ENCODE results near the gene CLMP.
"Not testable (repeated sequence)": the region's sequence is repeated elsewhere in the genome, so short reads cannot be mapped to it uniquely, and the experiment has no call there.

Gene CLMP

DNA sequence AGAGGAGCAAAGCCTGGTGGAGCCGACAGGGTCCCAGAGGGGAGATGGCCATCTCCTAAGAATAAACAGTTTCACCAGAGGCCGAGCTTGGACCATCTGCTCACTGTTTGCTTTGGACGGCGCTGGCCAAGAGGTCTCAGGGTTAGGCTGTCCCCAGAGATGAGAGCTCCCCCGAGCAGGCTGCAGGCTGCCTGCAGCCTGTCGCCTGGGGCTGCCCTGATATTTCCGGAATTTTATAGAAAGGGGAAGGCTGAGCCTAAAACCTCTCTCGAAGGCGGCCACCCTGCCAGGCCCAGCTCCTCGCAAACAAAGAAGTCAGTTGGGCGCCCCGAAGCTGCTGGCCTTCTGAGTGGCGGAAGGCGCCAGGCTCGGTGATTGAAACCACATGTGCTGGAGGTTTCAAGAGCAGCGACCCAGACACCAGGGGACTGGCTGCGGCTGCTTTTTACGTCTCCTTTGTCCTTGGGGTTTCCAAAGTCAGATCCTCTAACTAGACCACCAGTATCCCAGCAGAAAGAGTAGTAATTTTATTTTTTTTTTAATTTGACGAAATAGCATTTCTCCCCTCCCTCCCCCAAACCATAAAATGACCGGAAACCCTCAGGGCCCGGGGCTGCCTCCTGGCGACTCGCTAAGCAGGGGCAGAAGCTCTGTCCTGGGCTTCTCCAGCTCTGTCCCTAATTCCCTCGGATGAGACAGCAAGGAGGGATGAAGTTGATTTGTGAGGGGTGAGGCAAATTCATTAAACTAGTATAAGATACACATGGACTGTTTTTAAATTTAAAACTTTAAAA is 57.4 kb downstream of the CLMP start:
- peak overlapping the region; percentile 69 to 84 (median 79) for H3K4me2 ChIP-seq
- no peaks in the 10 kb centered on the region for H3K27me3 ChIP-seq

GRCh38 chr11:123135863-123136446 is 59.1 kb downstream of the CLMP start:
- no peaks in the 10 kb centered on the region for H3K27me3 ChIP-seq
- no peak overlapping the region for H3K4me2 ChIP-seq
- no peak overlapping the region for H3K9ac ChIP-seq
- no peak overlapping the region for H3K4me3 ChIP-seq
- H3K9me3 ChIP-seq (replicated peaks in 1 of 11) = peaks cover 0 to 4% (median 0%) of the 10 kb centered on the region in 11 experiments; a peak in 1 of 22 replicates
- H3K4me1 ChIP-seq = peaks cover 13 to 31% (median 21%) of the 10 kb centered on the region in 10 experiments
- H3K27ac ChIP-seq = no peak overlapping the region
- no peaks in the 10 kb centered on the region for H4K20me1 ChIP-seq
- no peaks in the 10 kb centered on the region for H3K36me3 ChIP-seq
- TF ChIP-seq Cebpa-rat (IDR thresholded peaks at IDR 0.05) = no peak

More for the DNA sequence above, 57.4 kb downstream of the CLMP start:
- no peaks in the 10 kb centered on the region for H3K36me3 ChIP-seq
- no peaks in the 10 kb centered on the region for H4K20me1 ChIP-seq
- H3K27ac ChIP-seq = peak overlapping the region; percentile 68 to 93 (median 87); a peak in 21 of 22 replicates
- peaks cover 0 to 4% (median 0%) of the 10 kb centered on the region in 11 experiments; a peak in 1 of 22 replicates for H3K9me3 ChIP-seq (replicated peaks in 1 of 11)
- peak overlapping the region; percentile 64 to 84 (median 80) for H3K9ac ChIP-seq
- no peak for TF ChIP-seq Cebpa-rat (IDR thresholded peaks at IDR 0.05)
- H3K4me1 ChIP-seq = peaks cover 11 to 25% (median 15%) of the 10 kb centered on the region in 10 experiments
- peak overlapping the region in 8 of 10 experiments; percentile 5 to 41 (median 30); a peak in 10 of 20 replicates for H3K4me3 ChIP-seq

- no peak overlapping the region for H3K27ac ChIP-seq
- TF ChIP-seq Cebpa-rat (IDR thresholded peaks at IDR 0.05) = no peak
- no peak overlapping the region for H3K4me3 ChIP-seq
- H3K27me3 ChIP-seq = no peaks in the 10 kb centered on the region
- H3K36me3 ChIP-seq = no peaks in the 10 kb centered on the region
- no peaks in the 10 kb centered on the region for H4K20me1 ChIP-seq
- H3K9me3 ChIP-seq (replicated peaks in 1 of 11) = no peaks in the 10 kb centered on the region
- H3K9ac ChIP-seq = no peak overlapping the region
- H3K4me2 ChIP-seq = peak overlapping the region in 2 of 11 experiments; percentile 38 to 52; a peak in 3 of 22 replicates
- H3K4me1 ChIP-seq = peaks cover 8 to 42% (median 10%) of the 10 kb centered on the region in 10 experiments
Observed at GRCh38 chr11:123132881-123133280, 62.2 kb downstream of the CLMP start.

DNA sequence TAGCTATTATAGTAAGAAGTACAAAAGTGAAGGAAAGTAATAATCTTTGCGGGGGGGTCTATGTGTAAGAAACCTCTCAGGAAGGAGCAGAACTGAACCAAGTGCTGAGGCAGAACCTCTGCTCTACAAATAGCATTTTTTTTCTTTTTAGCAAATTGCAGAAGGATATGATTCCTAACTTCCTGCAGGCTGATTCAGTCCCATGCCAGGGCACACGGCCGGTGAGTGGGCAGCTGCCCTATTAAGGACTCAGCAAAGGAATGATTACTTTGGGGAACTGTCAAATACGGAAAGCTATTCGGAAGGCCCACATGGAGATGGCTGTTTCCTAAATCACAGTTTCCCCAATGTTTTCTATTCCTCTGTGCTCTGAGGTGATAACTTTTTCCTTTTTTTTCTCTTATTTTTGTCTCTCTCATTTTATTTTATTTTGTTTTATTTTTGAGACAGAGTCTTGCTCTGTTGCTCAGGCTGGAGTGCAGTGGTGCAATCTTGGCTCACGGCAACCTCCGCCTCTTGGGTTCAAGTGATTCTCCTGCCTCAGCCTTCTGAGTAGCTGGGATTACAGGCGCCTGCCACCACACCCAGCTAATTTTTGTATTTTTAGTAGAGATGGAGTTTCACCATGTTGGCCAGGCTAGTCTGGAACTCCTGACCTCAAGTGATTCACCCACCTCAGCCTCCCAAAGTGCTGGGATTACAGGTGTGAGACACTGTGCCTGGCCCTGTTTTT is 62.8 kb downstream of the CLMP start:
- H3K27ac ChIP-seq; H3K9ac ChIP-seq; H3K9me3 ChIP-seq (replicated peaks in 1 of 11): not testable (repeated sequence)

DNA sequence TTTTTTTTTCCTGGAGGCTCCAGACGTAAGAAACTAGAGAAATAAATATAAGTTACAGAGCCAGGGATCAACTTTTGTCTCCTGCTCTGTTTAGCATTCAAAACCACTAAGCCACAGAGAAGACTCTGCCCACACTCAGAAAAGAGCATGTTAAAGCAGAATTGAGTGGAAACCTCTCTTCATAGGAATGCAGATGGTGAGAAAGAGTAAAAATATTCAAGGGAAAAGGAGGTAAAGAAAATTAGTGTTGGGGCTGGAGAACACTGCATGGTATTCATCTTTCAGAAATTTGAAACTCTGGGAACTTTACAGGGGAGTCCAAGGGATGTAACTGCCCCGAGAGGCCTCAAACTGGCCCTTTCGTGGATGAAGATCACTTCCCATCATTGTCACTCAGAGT is 65.1 kb downstream of the CLMP start:
- H3K9ac ChIP-seq = 0 out of 22 replicates have a peak overlapping the region, but pooled peaks of 1 of the 11 experiments have one; percentile 24
- no peaks in the 10 kb centered on the region for H4K20me1 ChIP-seq
- no peak overlapping the region for H3K4me3 ChIP-seq
- no peaks in the 10 kb centered on the region for H3K9me3 ChIP-seq (replicated peaks in 1 of 11)
- no peak overlapping the region for H3K27ac ChIP-seq
- no peaks in the 10 kb centered on the region for H3K27me3 ChIP-seq
- TF ChIP-seq Cebpa-rat (IDR thresholded peaks at IDR 0.05) = no peak
- H3K4me2 ChIP-seq = peak overlapping the region in 2 of 11 experiments; percentile 24 to 30; a peak in 4 of 22 replicates
- H3K36me3 ChIP-seq = no peaks in the 10 kb centered on the region
- peaks cover 0 to 32% (median 0%) of the 10 kb centered on the region in 10 experiments; a peak in 8 of 20 replicates for H3K4me1 ChIP-seq

More for the DNA sequence above, 62.8 kb downstream of the CLMP start:
- not testable (repeated sequence) for H3K36me3 ChIP-seq, H4K20me1 ChIP-seq, H3K4me3 ChIP-seq, H3K27me3 ChIP-seq
- Histone ChIP-seq H3K4me2 (peak overlapping the region in 3 of 11 experiments; percentile 13 to 52 (median 38); a peak in 5 of 22 replicates), H3K4me1 (peaks cover under 1 to 35% (median 3%) of the 10 kb centered on the region in 10 experiments; a peak in 18 of 20 replicates)

DNA sequence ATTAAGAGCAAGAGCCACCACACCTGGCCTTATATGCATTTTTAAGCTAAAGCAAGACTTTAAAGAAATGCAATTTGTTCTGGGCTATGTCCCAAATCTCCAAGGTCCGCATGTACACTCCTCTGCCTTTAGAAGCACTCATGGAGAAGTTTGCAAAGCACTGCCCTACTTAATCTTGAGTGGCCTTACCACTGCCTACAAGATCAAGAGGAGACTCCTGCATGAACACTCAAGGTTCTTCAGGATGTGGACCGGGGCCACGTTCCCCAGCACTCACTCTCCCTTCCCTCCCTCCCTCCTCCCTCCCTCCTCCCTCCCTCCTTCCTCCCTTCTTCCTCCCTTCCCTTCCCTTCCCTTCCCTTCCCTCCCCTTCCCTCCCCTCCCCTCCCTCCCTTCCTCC is 69.9 kb downstream of the CLMP start:
- no peaks in the 10 kb centered on the region for H3K36me3 ChIP-seq
- no peak overlapping the region for H3K27ac ChIP-seq
- no peaks in the 10 kb centered on the region for H3K27me3 ChIP-seq
- no peak overlapping the region for H3K4me3 ChIP-seq
- no peaks in the 10 kb centered on the region for H4K20me1 ChIP-seq
- H3K9ac ChIP-seq = no peak overlapping the region
- H3K4me1 ChIP-seq = peaks cover 0 to 23% (median 2%) of the 10 kb centered on the region in 10 experiments; a peak in 9 of 20 replicates
- no peaks in the 10 kb centered on the region for H3K9me3 ChIP-seq (replicated peaks in 1 of 11)
- H3K4me2 ChIP-seq = no peak overlapping the region
- no peak for TF ChIP-seq Cebpa-rat (IDR thresholded peaks at IDR 0.05)

- H3K27ac ChIP-seq = no peak overlapping the region
- H3K27me3 ChIP-seq = no peaks in the 10 kb centered on the region
- no peak overlapping the region for H3K4me3 ChIP-seq
- TF ChIP-seq Cebpa-rat (IDR thresholded peaks at IDR 0.05) = no peak
- H3K9me3 ChIP-seq (replicated peaks in 1 of 11) = no peaks in the 10 kb centered on the region
- H3K4me2 ChIP-seq = peak overlapping the region in 4 of 11 experiments; percentile 13 to 19 (median 15); a peak in 5 of 22 replicates
- no peak overlapping the region for H3K9ac ChIP-seq
- peaks cover 0 to 32% (median 4%) of the 10 kb centered on the region in 10 experiments; a peak in 9 of 20 replicates for H3K4me1 ChIP-seq
- H3K36me3 ChIP-seq = no peaks in the 10 kb centered on the region
- no peaks in the 10 kb centered on the region for H4K20me1 ChIP-seq
Observed at GRCh38 chr11:123122852-123123251, 72.2 kb downstream of the CLMP start.

- no peaks in the 10 kb centered on the region for H3K27me3 ChIP-seq
- no peak overlapping the region for H3K27ac ChIP-seq
- H3K4me2 ChIP-seq = peak overlapping the region in 4 of 11 experiments; percentile 13 to 19 (median 15); a peak in 5 of 22 replicates
- H3K36me3 ChIP-seq = no peaks in the 10 kb centered on the region
- no peak overlapping the region for H3K4me3 ChIP-seq
- no peaks in the 10 kb centered on the region for H3K9me3 ChIP-seq (replicated peaks in 1 of 11)
- no peak overlapping the region for H3K9ac ChIP-seq
- no peaks in the 10 kb centered on the region for H4K20me1 ChIP-seq
- peaks cover 0 to 35% (median 4%) of the 10 kb centered on the region in 10 experiments; a peak in 9 of 20 replicates for H3K4me1 ChIP-seq
- TF ChIP-seq Cebpa-rat (IDR thresholded peaks at IDR 0.05) = no peak
Observed at GRCh38 chr11:123122341-123122740, 72.7 kb downstream of the CLMP start.

DNA sequence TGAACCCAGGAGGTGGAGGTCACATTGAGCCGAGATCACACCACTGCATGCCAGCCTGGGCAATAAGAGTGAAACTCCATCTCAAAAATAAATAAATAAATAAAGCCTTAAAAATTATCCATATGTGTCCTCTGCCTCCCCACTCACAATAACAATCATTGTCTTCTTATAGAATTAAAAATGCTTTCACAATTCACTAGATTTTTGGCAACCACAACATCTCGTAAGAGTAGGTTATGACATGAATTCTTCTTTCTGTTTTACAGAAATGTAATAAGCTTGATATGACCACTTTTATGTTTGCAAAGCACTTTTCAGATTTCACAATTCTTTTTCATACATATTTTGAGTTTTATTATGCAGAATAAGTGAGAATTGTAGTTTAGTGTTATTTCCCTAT is 78.6 kb downstream of the CLMP start:
- Histone ChIP-seq H3K4me3 (no peak overlapping the region), H4K20me1 (no peaks in the 10 kb centered on the region), H3K9ac (no peak overlapping the region), H3K4me1 (peaks cover 0 to 19% (median 3%) of the 10 kb centered on the region in 10 experiments; a peak in 6 of 20 replicates), H3K4me2 (no peak overlapping the region), H3K27ac (no peak overlapping the region), H3K36me3 (no peaks in the 10 kb centered on the region), H3K9me3 (replicated peaks in 1 of 11) (peaks cover 8 to 12% (median 9%) of the 10 kb centered on the region in 11 experiments), H3K27me3 (no peaks in the 10 kb centered on the region)
- TF ChIP-seq Cebpa-rat (IDR thresholded peaks at IDR 0.05) = no peak

All from BLaER1 treated with 17β-estradiol and CSF1 and Interleukin-3, amounts not matched to agents 10 nM and 100 nM (cell line).